DLD1 (cell line): ENCODE results near the gene PRKCQ.
"Not testable (repeated sequence)": the region's sequence is repeated elsewhere in the genome, so short reads cannot be mapped to it uniquely, and the experiment has no call there.

ENCODE experiments used
- in situ Hi-C: cut with HindIII; loops from 2 replicates; pipeline ENCODE4 v1.10.0; 2017; ENCODE audit warnings: low sequenced_read_pairs

PRKCQ gene

GRCh38 chr10:6597478-6597877 is 17.4 kb upstream of the PRKCQ start:
- in situ Hi-C loops: no loop called here

DNA sequence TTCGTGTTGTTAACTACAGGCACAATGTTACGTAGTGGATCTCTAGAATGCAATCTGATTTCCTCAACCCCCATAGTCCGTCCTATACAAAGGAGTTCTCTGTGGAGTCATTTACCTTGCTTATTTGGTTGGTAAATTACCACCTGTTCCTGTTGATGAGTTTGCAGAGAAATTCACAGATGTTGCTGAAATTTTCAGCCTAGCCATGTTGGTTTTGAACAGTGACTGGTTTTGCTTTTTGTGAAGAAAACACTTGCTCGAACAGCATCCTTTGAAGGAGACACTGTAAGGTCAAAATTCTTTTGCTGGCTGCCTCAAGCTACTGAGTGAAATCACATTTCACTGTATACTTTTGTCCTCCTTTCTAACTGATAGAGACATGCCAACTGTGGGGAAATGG is 15.4 kb upstream of the PRKCQ start:
- in situ Hi-C loops: no loop called here

GRCh38 chr10:6593241-6593671 is 13.2 kb upstream of the PRKCQ start:
- in situ Hi-C loops: no loop called here

- in situ Hi-C loops: no loop called here
Measured at GRCh38 chr10:6592080-6592479, 12.0 kb upstream of the PRKCQ start.

DNA sequence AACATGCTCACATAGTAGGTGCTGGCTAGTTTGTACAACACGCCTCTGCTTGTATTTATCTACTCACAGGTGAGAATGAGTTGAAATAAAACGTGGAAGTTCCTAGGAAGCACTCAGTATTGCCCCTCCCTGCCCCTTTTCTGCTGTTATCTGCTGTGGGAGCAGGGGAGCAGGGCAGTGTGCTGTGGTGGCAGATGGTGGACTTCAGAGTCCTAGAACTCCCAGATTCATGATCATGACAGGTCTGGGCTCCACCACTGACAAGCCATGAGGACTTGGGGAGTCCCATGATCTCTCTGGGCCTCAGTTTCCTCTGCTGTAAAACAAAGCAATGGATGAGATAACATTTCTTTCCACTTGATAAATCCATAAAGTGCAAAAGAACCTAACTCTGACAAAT is 11.6 kb upstream of the PRKCQ start:
- in situ Hi-C loops: no loop called here

DNA sequence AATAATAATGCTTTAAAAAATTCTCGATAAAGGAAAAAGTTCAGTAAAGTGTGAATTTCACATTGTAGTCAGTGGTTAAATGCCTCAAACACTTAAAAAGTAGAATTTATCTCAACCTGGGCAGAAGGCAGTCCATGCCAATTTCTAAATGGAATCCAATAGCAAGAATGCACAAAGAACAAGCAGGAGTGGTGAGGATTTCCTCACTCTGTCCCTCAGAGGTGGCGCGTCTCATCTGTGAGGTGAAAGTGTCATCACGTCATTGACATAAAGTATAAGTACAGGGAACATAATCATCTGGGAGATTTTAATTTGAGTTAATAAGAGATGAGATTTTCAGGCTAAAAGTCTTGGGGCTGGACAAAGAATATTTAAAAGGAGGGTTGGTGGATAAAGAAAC is 10.0 kb upstream of the PRKCQ start:
- in situ Hi-C loops: no loop called here

GRCh38 chr10:6589287-6590094 is 9.4 kb upstream of the PRKCQ start:
- in situ Hi-C loops: no loop called here

GRCh38 chr10:6588845-6589244 is 8.8 kb upstream of the PRKCQ start:
- in situ Hi-C loops: no loop called here

DNA sequence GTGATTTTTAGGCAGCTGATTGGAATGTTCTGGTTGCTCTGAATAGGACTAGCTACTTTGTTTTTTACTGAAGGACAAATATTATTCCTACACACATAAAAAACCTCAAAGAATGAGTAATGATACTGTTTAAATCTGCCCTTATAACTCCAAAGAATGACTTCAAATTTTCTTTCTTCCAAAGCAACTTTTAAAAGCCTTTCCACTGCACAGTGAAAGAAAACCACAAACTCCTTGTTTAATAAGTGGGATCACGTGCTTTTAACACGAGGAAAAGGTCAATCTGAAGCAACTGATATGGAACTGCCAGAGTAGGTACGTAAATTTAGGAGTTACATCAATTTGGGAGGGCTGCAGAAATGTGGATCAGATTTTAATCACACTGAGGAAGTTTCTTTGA is 8.0 kb upstream of the PRKCQ start:
- in situ Hi-C loops: no loop called here

DNA sequence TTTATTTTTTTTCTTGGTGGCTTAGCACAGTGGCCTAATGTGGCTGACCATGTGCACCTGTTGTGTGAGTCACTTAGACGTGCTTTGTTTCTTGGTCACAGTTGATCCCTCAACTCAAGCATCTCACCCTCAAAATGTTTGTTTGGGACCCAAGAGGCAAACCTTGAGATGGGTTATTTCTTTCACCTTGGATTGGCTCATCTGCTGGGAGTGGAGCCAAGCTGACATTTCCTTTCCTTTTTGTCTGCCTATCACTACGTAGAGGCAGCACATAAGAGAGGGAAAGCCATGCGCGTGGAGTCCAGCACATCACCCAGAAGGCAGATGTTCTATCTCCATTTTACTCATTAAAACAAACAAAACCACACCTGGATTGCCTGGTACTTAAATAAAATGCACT is 6.4 kb upstream of the PRKCQ start:
- in situ Hi-C loops: no loop called here

GRCh38 chr10:6583447-6583846 is 3.4 kb upstream of the PRKCQ start:
- in situ Hi-C loops: no loop called here

DNA sequence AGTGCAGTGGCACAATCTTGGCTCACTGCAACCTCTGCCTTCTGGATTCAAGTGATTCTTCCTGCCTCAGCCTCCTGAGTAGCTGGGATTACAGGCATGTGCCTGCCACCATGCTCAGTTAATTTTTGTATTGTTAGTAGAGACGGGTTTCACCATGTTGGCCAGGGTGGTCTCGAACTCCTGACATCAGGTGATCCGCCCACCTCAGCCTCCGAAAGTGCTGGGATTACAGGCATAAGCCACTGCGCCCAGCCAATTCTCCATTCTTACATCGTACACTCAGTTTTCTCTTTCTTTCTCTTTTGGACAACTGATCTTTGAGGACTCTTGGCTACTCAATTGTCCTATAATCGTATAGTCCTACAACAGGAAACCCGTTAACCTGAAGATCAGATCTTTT is 2.8 kb upstream of the PRKCQ start:
- in situ Hi-C loops: not testable (repeated sequence)

- in situ Hi-C loops: no loop called here
Measured at GRCh38 chr10:6582298-6582697, 2.2 kb upstream of the PRKCQ start.

DNA sequence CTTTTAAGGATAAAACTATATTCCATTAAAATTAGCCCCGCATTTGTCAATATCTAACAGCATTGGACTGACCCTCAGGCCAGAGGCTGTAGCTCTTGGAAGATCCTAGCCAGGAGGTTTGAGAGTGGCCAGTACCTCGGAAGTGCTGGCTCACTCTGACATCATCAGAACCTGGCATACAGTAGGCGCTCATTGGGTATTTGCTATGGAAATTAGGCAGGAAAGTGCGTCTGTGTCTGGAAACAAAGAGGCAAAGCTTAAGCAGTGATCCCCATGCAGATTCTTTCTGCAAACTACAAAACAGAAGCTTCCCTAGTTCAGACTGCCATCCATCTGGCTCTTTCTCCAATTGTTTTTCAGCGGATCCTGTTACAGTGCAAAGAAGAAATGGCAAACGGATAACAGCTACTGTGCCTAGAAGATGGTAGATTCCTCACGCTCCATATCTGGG is 1.7 kb upstream of the PRKCQ start:
- in situ Hi-C loops: no loop called here

DNA sequence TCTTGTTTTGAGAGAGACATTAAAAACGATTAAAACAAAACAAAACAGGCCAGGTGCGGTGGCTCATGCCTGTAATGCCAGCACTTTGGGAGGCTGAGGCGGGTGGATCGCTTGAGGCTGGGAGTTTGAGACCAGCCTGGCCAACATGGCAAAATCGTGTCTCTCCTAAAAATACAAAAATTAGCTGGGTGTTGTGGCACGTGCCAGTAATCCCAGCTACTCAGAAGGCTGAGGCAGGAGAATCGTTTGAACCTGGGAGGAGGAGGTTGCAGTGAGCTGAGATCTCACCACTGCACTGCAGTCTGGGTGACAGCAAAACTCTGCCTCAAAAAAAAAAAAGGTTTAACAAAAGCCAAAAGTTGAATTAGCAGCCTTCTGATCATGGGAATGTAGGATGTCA is 1.1 kb upstream of the PRKCQ start:
- in situ Hi-C loops: not testable (repeated sequence)

DNA sequence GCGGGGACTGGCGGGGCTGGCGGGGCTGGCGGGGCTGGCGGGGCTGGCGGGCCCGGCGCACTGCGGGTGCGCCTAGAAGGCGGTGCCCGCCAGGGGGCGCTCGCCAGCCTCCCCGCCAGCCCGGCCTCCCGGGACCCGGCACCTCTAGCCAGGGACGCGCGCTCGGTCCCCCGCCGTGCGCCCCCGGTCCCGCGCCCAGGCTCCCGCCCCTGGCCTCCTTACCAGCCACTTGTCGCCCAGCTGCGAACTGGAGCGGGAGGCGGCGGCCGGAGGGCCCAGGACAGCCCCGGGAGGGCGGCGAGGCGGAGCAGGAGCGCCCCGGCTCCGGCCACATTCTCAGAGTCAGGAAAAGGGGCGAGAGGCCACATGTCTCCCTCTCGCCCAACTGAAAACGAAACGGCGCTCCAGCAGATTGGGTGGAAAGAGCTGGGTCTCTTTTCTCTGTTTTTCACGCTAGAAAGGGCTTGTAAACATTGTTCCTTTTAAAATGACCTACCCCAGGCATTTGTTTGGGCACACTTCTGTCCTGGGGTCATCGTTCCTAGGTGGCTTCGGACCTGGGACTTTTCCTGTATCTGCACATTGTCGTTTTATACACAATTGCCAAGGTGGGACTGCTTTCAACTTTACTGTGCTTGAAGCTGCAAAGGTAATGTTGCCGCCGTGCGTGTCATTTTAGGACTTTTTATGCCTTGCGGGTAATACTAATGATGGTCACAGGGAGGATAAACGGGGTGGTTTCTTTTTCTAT is 378 bp upstream of the PRKCQ start:
- in situ Hi-C loops: no loop called here

DNA sequence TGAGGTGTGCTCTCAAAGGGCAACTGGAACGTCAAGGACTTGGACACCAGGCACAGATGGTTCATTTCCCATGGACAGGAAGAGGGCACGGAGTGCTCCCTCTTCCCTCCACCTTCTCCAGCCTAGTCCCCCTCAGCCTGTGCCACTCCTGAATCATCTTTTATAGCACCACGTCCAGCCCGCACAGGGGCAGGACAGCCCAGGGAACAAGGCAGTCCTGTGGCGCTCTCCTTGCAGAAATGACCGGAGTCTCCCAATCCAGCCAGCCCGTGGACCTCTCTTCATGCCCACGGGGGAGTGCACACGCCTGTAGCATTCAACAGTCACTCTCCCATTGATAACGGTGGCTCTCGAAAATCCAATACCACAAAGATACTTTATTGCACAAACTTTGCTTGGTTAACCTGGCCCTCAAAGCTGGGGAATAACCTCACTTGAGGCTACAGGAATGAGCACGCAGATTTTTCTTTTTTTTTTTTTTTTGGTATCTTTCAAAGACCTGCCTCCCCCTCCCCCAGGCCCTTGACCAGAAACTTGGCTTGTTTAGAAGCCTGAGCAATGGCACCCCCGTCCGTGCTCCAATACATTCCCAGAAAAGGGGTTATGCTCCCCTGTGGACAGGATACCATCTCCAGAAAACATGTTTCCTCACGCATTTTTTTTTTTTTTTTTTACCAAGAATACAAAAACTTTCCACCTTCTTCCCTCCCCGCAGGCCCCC is 733 bp downstream of the PRKCQ start:
- in situ Hi-C loops: no loop called here

DNA sequence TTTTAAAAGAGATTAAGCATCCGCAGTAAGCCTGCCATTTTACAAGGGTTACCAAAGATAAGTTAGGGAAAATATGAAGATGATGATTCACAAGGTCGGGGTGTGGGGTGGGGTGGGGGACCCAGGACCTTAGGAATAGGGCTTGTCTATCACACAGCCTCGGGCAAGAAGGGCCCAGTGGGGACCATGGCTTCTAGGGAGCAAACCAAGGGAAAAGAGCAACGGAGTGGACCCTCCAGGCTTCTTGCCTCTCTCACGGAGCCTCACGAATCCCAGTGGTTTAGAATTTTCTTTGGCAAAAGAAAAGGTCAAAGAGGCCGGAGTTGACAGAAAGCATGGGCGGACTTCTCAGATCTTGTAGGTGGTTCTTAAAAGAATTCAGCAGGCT is 1.3 kb downstream of the PRKCQ start:
- in situ Hi-C loops: no loop called here

DNA sequence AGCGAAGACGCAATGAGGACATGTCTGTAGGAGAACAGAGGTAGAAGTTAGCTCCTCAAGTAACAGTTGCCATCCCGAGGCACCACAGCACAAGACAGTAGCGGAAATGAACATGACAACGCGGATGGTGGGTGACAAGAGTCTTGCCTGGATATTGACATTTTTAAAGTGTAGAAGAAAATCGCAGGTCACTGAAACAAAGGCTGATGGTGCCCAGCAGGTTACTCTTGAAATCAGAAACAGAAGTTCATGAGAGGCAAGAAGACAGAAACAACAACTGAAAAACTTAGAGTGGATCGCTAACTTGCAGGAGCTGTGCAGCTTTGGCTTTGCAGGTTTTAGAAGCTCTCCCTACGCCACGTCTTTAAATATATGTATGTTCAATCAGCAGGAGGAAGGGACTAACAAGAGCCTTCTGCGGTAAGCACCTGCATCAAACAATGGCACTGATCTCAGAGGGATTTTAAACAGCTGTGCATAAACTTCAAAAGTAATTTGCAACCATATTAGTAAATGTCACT is 1.8 kb downstream of the PRKCQ start:
- in situ Hi-C loops: no loop called here

DNA sequence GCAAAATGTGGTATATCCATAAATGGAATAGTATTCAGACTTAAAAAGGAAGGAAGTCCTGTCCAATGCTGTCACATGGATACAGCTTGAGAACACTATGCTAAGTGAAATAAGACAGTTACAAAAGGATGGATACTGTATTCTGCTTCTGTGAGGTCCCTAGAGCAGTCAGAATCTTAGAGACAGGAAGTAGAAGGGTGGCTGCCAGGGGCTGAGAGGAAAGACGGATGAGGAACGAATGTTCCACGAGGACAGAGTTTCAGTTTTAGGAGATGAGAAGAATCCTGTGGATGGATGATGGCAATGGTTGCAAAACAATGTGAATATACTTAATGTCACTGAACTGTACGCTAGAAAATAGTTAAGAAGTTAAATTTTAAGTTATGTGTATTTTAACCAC is 3.8 kb downstream of the PRKCQ start:
- in situ Hi-C loops: no loop called here

DNA sequence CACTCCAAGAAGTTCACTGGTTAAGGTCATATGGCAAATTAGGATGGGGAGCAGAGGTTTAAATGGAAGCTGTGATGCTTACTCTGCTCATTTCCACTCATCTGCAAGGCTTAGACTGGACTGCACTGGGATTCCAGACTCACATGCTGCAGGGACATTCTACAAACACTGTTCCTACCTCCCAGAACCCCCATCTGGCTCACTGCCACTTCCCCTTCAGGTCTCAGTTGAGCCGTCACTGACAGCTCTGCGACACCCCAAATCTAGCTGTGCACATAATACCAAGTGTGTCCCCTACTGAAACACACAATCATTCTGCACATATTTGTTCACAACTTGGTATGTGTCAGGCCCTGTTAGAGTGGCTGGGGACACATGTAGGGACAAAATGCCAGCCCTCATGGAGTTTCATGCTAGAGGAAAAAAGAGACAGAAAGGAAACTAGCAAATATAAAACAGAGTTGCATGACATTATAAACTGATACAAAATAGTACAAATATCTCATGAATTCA is 5.4 kb downstream of the PRKCQ start:
- in situ Hi-C loops: no loop called here
